GM21360 (cell line): ENCODE measurements around the gene ZNF710.

Source experiments
- ATAC-seq: cut with Tn5 transposase; IDR thresholded peaks from one replicate; pipeline ENCODE4 v1.9.1; 2021; ENCODE audit warnings: mild to moderate bottlenecking, moderate library complexity; ENCODE audit not compliant: unreplicated experiment

ZNF710 gene

GRCh38 chr15:90037961-90038631 is 37.0 kb downstream of the ZNF710 start:
- ATAC-seq: peak; percentile 72

- no peak for ATAC-seq
Measured at GRCh38 chr15:90038632-90039095, 37.5 kb downstream of the ZNF710 start.

GRCh38 chr15:90039996-90040395 is 38.9 kb downstream of the ZNF710 start:
- no peak for ATAC-seq

- ATAC-seq: no peak
Measured at GRCh38 chr15:90040618-90041017, 39.5 kb downstream of the ZNF710 start.

- no peak for ATAC-seq
Measured at GRCh38 chr15:90042356-90042755, 41.2 kb downstream of the ZNF710 start.

- ATAC-seq: no peak
Measured at GRCh38 chr15:90042766-90043529, 41.8 kb downstream of the ZNF710 start.

- no peak for ATAC-seq
Measured at GRCh38 chr15:90043530-90044010, 42.4 kb downstream of the ZNF710 start.

GRCh38 chr15:90044191-90044590 is 43.1 kb downstream of the ZNF710 start:
- ATAC-seq: no peak

GRCh38 chr15:90044916-90045371 is 43.8 kb downstream of the ZNF710 start:
- ATAC-seq: no peak

GRCh38 chr15:90046289-90046688 is 45.2 kb downstream of the ZNF710 start:
- no peak for ATAC-seq

GRCh38 chr15:90046911-90047392 is 45.8 kb downstream of the ZNF710 start:
- no peak for ATAC-seq

GRCh38 chr15:90047956-90048575 is 46.9 kb downstream of the ZNF710 start:
- ATAC-seq: no peak

GRCh38 chr15:90049030-90049429 is 47.9 kb downstream of the ZNF710 start:
- no peak for ATAC-seq

GRCh38 chr15:90049666-90050604 is 48.8 kb downstream of the ZNF710 start:
- no peak for ATAC-seq

- no peak for ATAC-seq
Measured at GRCh38 chr15:90051874-90052273, 50.8 kb downstream of the ZNF710 start.

GRCh38 chr15:90053685-90054466 is 52.8 kb downstream of the ZNF710 start:
- no peak for ATAC-seq

- no peak for ATAC-seq
Measured at GRCh38 chr15:90054618-90055097, 53.5 kb downstream of the ZNF710 start.

- no peak for ATAC-seq
Measured at GRCh38 chr15:90055182-90055581, 54.1 kb downstream of the ZNF710 start.

- no peak for ATAC-seq
Measured at GRCh38 chr15:90056529-90056928, 55.4 kb downstream of the ZNF710 start.
